Measurements from ENCODE around the gene GDF2.

GDF2 gene

DNA sequence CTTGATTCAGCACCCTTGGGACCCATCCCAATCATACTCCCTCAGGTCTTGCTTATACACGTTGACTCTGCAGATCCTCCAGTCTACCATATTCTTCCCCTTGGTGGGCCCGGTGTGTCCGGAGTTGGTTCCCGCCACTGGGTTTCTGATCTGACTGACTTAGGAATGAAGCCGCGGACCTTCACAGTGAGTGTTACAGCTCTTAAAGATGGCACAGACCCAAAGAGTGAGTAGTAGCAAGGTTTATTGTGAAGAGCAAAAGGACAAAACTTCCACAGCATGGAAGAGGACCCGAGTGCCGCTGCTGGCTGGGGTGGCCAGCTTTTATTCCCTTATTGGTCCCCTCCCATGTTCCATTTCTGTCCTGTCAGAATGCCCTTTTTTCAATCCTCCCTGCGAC is 28.2 kb upstream of the GDF2 start:
- DNase-seq = no peak

- no peak for DNase-seq
These were observed 27.8 kb upstream of the GDF2 start for GRCh38 chr10:47294501-47294900.

- DNase-seq = no peak
These were observed 26.8 kb upstream of the GDF2 start for GRCh38 chr10:47295411-47295810.

GRCh38 chr10:47296156-47296894 is 25.9 kb upstream of the GDF2 start:
- no peak for DNase-seq

GRCh38 chr10:47296941-47297340 is 25.3 kb upstream of the GDF2 start:
- DNase-seq = no peak

DNA sequence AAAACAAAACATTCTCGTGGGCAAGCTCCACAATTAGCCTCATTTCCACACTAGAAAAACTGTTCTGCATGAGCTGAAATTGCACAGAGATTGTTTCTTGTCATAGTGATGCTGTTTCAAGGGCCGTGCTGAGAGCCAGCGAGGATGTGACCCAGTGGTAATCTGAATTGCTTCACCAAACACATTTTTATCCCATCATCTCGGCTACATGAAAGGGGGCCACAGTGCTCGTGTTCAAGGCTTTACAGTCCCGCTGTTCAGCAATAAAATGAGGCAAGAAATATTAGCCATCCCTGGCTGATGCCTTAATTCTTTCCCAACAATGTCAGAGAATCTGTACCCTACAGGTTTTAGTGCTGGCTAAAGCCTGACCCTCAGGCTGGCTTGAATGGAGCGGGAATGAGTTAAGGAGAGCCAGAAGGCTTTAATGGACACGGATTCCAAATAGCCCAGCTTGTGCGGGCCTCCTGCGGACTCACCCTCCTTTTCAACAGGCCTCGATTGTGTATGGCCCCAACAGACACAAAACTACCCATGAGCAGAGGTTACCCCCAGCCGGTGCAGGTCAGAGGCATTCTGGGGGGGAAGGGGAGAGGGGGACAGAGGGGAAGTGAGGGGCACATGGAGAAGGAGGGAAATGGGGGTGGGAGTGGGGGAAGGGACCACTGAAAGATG is 24.3 kb upstream of the GDF2 start:
- DNase-seq = no peak

GRCh38 chr10:47298715-47299114 is 23.5 kb upstream of the GDF2 start:
- DNase-seq = no peak

- DNase-seq = peak; percentile 40
These were observed 22.4 kb upstream of the GDF2 start, which contains the start of gene GDF10 for GRCh38 chr10:47299611-47300428. GDF10 (plus strand) TSS chr10:47300197; CDS start chr10:47300652, 455 bp downstream.

- no peak for DNase-seq
These were observed 21.8 kb upstream of the GDF2 start for GRCh38 chr10:47300429-47300931.

GRCh38 chr10:47301833-47302232 is 20.4 kb upstream of the GDF2 start:
- no peak for DNase-seq

GRCh38 chr10:47303105-47303504 is 19.1 kb upstream of the GDF2 start:
- no peak for DNase-seq

GRCh38 chr10:47303866-47304265 is 18.4 kb upstream of the GDF2 start:
- DNase-seq = no peak

DNA sequence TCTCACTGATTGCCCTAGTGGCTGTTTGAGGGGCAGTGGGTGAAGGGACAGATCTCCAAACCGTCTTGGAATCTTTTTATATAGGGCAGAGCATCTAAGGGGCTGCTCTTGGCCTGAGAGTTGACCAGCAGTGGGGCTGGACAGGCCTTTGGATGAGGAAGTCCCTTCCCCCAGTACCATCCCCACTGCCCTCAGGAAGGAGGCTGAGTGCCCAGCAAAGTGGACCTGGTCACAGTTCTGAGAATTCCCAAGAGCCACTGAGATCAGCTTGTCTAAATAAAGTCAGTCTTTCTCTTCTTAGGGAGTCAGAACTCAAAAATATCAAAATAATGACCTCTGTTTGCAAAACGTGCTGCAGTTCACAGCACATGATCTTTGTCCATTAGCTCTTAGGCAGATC is 16.7 kb upstream of the GDF2 start:
- DNase-seq = no peak

GRCh38 chr10:47306387-47307210 is 15.7 kb upstream of the GDF2 start:
- DNase-seq = no peak

DNA sequence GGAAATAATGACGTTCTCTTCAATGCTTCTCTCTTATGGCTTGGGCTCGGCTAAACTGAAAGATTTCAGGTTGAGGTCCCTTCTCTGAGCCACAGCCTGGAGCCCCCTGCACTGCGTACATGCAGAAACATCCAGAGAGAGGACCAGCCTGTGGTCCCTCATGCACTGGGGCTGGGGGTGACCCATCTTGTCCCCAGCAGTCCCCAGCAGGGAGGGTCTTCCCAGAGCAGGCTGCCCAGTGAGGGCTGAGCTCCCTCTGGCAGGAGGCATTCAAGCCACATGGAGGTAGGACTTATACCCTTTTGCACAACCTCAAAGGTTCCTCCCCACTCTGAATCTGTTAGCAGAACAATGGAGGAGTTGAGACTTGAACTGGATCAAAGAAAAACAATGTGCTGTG is 14.9 kb upstream of the GDF2 start:
- DNase-seq = no peak

- DNase-seq = no peak
These were observed 13.5 kb upstream of the GDF2 start for GRCh38 chr10:47308775-47309174.

GRCh38 chr10:47309408-47310089 is 12.7 kb upstream of the GDF2 start:
- DNase-seq = no peak

DNA sequence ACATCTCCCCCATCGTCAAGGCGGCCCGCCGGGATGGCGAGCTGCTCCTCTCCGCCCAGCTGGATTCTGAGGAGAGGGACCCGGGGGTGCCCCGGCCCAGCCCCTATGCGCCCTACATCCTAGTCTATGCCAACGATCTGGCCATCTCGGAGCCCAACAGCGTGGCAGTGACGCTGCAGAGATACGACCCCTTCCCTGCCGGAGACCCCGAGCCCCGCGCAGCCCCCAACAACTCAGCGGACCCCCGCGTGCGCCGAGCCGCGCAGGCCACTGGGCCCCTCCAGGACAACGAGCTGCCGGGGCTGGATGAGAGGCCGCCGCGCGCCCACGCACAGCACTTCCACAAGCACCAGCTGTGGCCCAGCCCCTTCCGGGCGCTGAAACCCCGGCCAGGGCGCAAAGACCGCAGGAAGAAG is 12.2 kb upstream of the GDF2 start:
- no peak for DNase-seq

- peak; percentile 81 for DNase-seq
These were observed 10.9 kb upstream of the GDF2 start for GRCh38 chr10:47311193-47311931.

DNA sequence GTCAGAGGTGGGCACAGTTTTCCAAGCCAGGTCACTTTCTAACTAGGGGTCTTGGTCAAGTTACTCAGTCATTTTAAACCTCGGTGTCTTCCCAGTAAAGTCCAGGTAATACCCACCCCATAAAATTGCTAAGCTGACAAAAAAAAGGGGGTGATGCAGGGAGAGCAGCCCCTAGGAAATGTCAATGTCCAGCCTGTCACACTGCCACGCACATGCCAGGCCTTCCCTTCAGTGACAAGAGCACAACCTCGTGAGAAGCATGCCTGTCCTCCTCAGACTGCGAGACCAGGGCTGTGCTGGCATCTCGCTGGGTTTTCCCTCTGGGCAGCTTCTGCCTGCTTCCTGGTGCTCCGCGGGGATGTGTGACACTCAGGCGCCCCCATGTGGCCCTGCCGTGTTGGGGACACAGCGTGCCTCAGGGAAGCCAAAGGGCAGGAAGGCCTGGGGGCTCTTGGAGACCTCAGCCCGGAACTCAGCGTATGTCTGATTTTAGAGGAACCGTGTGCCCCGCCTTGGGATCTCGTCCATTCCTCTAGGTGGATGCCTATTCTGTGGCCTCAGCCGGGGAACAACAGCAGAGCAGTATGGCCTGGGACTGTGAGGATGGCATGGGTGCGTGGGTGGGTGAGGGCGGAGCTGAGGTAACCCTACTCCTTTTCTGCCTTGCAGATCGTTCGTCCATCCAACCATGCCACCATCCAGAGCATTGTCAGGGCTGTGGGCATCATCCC is 10.2 kb upstream of the GDF2 start:
- peak; percentile 91 for DNase-seq

DNA sequence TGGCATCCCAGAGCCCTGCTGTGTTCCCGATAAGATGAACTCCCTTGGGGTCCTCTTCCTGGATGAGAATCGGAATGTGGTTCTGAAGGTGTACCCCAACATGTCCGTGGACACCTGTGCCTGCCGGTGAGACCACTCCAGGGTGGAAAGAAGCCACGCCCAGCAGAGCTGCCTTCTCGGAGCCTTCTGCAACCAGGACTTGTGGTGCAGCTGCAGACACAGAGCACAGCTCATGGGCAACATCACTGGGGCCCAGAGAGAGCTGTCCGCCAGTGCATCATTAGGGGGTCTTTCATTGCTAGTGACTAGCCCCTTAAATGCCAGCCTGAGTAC is 9.6 kb upstream of the GDF2 start:
- DNase-seq = no peak

Measured in CD4-positive, alpha-beta T cell treated with Interleukin-6 for 4 hours (primary cell).